Body of pancreas (tissue), 4 donors: ENCODE data around the gene TSPEAR.

Experiments
- CTCF ChIP-seq, 7 experiments: fragments of 450-650 bp in 4 of 7; fragments of 200-600 bp in 3 of 7; sonication (generic) in 3 of 7; IDR thresholded peaks; one replicate each; pipeline ENCODE4 v1.5.1; 2016 to 2019; ENCODE audit warnings: antibody characterized with exemption in 7 of 7
- POLR2A ChIP-seq, 3 donors: fragments of 450-650 bp; IDR thresholded peaks; one replicate each; pipeline ENCODE4 v1.6.1; 2016; ENCODE audit warnings: antibody characterized with exemption in 3 of 3, mild to moderate bottlenecking in 2 of 3

- TF ChIP-seq CTCF (IDR thresholded peaks at IDR 0.05) (no peak), POLR2A (IDR thresholded peaks at IDR 0.05) (no peak)
These were observed 121.1 kb downstream of the TSPEAR start for GRCh38 chr21:44590311-44590721.
